COLO668 (cell line): Measurements from ENCODE around the gene TGFBR3.

Experiments
- DNase-seq: peaks from one replicate; lab custom pipeline; 2025; ENCODE audit not compliant: unreplicated experiment; lab: John Stamatoyannopoulos, UW

Gene TGFBR3

DNA sequence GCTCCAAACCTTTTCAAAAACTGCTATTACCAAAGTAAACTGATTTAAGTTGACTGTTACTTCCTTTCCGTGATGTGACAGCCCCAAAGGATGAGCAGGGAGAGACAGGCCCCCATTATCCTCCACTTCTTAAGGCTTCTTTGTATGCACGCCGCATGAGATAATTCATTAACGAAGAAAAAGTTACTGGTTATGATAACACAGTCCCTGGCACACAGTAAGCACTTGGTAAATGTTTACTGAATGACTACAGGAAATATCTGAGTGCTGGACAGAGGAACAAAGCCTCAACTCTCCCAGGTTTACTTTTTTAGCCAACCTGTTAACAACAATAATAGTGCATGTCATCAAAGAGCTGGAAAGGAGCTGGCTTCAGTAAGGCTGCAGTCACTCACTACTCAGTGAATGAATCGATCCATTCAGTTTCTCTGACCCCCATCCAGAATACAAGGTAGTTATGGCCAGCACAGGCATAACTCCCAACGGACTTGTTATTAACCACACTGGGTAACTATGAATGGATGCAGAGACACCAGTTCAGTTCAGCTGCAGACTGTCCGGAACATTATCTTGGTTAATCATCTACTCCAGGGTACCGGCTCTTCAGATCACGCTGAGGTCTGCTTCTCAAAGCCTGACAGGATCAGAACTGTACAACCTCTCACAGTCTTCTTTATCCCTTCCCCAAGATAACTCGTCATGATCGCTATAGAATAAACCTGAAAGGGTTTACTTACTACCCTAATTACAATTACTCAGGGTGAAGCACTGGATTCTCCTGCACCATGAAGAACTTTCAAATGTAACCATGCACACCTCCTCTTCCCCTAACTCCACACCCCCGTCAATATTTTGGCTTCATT is 58.3 kb downstream of the TGFBR3 start:
- DNase-seq, result peak; percentile 38

DNA sequence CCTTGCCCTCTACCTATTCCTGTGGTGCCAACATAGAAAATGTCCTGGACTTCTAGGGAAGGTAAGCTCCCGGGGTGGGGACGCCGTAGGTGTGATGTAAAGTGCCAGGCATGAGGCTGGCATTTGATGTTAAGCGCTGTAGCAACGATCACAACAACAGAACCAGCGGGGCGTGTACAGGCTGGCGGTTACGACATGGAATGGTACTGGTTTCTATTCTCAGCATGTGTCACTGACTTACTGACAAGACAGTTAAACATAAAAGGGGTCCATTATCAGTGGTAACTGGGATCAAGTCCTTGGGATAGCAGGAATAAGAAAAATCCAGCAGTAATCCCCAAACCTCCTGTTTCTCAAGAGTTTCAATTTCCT is 58.9 kb downstream of the TGFBR3 start:
- DNase-seq, result peak; percentile 51

DNA sequence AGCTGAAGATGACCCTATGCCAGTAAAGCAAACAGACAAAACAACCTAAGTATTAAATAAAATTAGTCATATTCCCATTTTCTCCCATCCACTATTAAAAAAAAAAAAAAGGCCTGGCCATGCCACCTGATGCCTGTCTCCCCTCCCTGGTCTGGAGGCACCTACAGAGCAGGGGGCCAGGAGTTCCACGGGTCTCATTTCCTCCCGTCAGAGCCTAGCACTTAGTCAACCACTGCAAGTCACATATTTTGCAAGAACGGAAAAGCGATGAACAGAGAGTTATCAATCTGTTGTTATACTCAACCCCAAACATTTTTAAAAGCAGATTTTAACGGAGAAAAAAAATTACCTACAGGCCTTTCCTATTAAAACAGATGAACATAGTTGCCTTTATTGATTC is 59.3 kb downstream of the TGFBR3 start:
- no peak for DNase-seq

DNA sequence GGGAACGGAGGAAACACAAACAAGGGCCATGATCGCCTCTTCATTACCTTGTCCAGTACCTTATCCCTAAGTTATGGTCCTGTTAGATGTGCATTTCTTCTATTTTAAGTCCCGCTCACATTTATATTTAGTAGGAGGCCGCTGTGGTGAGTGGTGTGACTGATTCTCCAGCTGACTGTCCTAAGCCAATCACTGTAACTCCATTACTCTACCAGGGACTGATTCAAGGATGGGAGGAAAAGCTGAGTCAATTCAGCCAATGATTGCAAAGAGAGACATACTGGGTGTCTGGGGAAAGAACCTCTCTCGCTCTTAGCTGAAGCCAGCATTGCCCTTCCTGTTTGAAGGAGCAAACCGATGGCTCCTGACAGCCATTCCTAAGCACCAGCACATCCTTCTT is 59.7 kb downstream of the TGFBR3 start:
- no peak for DNase-seq

DNA sequence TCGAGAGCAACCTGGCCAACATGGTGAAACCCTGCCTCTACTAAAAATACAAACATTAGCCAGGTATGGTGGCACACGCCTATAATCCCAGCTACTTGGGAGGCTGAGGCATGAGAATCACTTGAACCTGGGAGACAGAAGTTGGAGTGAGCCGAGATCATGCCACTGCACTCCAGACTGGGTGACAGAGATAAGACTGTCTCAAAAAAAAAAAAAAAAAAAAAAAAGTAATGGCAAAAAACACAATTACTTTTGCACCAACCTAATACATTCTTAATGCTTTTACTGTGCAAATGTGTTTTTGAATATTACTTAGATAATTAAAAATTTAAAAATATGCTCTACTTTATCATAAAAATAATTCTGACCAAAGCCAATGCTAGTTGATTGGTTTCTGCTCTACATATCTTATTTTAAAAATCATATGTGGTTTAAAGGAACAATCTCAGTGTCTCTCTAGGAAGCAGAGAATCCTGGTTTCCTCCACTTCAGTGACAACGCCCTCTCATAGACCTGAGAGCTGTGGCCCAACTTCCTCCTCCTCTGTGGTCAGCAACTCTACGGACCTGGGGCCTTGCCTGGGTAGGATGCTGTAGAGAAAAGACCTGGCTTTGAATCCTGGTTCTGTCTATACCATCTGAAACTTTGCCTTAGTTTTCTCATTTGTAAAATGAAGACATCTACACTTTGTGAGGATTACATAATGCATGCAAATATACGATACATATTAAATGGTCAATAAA is 64.7 kb downstream of the TGFBR3 start:
- no peak for DNase-seq

DNA sequence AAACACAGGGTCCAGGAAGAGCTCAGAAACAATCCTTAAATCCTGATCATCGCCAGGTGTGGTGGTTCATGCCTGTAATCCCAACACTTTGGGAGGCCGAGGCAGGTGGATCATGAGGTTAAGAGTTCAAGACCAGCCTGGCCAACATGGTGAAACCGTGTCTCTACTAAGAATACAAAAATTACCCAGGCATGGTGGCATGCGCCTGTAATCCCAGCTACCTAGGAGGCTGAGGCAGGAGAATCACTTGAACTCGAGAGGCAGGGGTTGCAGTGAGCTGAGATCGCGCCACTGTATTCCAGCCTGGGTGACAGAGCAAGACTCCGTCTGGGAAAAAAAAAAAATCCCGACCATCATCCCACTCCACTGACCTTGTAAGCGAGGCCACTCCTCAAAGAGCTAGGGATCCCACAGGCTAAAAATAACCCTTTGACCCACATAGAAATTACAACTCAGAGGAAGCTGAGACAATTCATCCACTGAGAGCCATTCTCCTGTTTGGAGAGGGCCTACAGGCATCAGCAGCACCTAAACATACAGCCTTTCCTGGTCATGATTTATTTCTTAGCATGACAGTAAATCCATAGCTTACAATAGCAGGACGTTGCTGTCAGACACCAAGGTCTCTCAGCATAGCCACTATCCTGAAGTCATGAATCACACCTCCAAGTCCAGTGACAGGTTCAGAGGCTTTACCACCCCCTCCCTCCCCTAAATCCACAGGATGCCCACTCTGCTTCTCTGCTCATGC is 66.7 kb downstream of the TGFBR3 start:
- DNase-seq, result no peak

DNA sequence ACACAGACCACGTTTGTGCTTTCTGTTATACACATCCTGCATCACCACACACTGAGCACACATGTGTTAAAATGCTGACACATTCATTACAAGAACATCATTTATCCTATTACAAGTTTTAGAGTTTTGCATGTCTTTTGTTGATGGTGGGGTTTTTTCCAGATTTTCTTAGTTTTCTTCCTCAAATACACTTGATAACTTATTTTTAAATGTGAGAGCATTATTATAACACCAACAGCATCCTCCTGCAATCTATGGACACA is 67.3 kb downstream of the TGFBR3 start:
- no peak for DNase-seq

DNA sequence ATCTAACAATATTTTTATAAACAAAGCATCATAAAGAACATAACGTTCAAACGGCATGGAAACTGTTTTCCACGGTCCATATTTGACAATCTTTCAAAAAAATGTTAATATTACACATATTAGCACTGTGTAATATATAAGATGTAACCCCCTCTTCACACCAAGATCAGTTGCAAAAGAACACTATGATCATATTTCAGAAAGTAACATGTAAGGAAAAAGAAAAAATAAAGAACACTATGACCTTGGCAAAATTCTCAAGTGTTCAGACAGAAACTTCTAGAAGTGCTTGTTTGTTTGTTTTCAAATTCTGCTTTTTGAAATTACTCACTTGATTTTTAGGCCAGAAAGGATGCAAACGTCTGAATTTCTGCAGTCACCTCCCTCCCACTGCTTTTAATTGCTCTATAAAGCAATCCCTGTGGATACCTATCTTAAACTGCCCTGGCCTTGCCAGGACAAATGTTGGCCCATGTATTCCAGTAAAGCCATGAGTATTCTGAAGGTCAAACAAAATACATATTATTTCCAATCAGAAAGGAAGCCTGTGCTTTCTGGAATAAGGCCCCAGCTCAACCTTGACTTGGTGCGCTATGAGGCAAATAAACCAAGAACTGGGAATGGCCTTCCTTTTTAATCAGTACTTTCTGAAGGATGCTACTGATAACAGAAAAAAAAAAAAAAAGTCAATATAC is 68.6 kb downstream of the TGFBR3 start:
- no peak for DNase-seq

DNA sequence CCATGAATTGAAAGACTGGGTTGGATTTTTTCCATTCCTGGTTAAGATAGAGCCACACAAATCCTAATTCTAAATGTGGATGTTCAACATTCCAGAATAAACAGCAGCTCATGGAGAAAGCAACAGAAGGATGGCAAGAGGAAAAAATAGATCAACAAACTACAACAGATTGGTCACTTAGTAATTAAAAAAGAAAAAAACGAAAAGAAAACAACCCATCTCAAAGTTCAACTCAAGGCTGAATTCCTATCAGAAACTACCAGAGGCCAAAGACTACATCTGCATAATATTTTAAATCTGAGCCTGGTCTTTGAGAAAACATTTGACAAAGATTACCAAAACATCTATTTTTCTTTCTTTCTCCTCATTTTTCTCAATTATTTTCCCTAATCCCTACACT is 69.9 kb downstream of the TGFBR3 start:
- DNase-seq, result no peak

DNA sequence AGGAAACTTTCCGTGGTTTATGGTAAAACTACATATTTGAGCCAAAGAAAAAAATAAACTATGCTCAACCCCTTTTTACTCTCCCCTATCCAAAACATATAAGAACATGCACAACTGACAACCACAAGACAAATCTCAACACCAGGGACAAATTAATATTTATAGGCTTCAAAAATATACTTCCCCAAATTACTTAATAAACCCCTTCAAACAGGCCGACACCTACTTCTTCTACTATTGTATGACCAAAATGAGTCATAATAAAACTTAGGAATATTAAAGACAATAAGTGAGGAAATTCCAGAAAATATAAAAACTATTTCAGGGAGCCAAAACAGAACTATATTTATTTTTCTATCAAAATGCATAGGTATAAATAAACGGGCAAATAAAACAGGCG is 71.5 kb downstream of the TGFBR3 start:
- DNase-seq, result no peak

DNA sequence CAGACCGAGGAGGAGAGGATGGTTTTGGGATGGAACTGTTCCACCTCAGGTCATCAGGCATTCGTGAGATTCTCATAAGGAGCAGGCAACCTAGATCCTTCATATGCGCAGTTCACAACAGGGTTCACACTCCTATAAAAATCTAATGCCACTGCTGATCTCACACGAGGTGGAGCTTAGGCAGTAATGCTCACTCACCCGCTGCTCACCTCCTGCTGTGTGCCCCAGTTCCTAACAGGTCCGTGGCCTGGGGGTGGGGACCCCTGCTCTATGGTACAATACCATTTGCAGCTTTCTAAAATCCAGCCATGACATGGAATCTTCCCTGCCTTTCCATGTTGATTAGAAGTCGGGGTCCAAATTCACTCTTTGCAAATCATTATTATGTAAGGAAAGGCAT is 72.1 kb downstream of the TGFBR3 start:
- DNase-seq, result no peak

DNA sequence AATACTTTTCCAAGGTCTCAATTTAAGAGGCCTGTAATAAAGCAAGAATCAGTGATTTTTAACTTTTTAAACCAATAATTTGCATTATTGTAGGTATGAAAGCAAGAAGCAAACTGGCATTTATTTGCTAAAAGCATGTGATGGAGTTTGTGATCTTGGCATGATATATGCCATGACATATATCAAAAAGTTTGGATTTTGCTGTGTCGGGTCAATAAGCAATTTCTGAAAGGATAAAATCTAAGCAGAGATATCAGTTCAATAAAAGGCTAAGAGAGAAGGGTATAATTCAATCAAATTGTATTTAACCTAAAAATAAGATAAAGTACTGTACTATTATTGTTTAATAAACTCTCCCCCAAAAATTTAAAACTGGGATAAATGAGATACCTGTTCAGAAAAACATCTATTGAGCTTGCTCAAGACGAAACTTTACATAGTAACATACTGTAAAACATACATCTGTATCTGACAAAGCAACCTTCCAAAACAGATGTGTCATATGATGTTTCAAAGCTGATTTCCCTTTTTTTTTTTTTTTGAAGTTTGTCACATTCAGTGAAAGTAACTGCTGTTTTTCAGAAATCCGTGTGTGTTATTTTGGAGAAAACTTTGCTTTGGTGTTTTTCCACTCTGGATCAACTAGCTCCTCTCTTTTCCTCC is 74.5 kb downstream of the TGFBR3 start:
- no peak for DNase-seq

DNA sequence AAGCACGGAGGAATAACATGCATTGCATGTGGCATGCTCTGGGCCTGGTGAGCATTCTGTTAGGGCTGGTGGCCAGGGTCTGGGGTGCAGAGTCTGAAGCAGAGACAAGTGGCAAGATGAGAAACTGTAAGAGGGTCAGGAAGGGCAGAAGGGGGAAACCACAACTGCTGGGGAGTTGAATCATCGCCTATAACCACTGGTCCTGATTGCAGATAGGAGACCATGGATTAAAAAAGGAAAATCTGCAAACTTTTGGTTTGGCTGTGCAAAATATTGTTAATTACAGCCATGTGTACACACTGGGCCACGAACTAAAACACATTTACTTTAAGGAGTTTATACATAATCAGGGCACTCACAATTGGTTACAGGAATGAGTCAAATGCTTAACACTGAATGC is 76.6 kb downstream of the TGFBR3 start:
- no peak for DNase-seq

DNA sequence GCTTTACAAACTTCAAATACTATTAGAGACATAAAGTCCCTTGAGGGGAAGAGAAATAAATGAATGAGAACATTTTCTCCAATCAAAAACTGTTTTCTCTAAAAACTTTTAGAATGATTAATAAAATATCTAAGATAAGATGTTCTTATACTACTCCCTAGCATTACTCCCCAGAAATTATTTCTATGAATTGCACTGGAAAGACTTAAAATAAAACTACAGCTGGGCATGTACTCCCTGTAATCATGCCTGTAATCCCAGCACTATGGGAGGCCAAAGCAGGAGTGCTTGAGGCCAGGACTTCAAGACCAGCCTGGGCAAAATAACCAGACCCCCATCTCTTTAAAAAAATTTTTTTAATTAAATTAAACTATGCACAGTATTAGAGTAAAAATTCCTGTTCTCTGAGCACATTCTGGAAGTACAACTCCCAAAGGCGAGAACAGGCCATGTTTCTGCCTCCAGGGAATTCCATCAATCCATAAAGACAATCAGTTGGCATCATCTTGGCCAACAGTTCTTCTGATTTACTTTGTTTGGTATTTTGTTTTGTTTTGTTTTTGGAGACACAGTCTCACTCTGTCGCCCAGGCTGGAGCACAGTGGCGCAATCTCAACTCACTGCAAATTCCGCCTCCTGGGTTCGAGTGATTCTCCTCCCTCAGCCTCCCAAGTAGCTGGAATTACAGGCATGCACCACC is 77.9 kb downstream of the TGFBR3 start:
- no peak for DNase-seq

DNA sequence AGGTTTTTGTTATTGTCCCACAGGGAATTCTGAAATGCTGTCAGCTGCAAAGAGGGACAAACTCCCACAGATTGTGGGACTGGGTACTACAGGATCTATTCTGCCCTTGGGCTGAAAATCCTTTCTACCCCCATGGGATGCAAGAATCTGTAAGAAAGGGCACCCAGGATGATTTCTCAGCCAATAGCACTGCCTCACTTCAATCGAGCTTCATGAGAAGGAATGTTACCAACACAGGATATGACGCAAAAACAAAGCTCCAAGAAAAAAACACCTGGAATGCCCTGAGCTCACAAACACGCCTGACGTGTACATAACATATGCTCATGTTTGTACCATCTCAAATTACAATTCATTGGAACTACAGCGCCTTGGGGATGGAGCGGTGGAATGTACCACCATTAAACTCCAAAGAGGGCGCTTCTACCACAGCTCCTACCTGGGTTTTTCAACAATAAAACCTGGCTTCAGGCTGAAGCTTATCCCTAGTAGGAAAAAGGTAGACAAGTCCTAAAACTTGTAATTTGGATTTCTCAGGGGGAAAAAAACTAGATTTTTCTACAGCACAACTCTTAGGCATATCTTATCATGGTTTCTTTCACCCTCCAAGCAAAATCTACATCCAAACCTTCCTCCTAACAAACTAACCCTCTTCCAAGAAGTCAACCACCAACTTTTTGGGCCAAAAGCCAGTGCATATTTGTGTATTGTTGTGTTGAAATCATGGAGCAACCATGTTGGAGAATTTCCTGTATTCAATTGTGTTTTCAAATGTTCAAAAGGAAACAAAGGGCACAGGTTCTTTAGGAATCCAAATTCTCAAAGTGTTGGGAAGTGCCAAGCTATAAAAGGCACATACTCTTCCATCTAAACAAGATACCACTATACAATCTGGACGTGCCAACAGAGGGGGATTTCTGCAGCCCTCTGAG is 78.9 kb downstream of the TGFBR3 start:
- no peak for DNase-seq

DNA sequence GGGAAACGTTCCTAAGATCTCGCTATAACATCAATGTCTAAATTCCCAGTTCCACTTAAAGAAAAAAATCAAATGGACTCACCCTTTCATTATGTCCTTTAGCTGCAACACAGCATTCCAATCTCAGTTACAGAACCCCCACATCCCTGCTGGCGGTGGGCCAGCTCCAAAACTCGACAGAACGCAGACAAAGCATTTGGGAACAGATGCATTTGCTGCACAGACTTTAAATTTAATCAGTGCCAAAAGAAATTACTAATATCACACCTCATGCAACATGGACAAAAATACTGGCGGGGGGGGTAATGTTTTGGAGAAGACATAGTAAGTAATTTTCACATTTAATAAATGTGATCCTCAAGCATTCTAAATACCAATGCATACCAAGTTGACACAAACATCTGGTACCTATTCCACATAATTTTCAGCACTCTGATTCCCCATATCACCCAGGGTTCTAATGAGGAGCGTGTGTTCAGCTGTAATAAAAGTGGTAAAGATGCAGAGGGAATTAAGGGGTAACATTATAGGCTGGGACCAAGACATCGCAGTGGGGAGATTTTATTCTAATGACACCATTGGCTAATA is 79.7 kb downstream of the TGFBR3 start:
- no peak for DNase-seq

DNA sequence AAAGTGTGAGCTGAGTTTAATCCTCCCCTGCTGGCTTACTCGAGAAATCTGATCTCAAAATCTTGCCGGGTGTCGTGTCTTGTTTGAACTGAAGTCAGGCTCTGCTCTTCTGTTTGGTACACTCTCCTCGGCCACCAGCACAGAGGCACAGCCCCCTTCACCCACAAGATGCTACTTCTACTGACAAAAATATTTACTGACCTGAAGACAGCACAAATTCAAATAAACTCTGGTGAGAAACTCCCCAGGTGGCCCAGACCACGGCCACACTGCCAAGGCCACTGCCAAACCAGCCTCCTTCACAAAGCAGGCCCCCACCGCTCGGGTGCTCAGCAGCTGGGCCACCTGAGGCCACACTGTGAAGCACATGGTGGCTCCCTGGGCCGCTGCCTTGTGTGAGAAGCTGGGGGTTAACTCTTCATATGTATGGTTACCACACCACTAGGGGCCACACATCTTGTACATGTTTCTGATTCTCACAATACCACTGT is 80.6 kb downstream of the TGFBR3 start:
- no peak for DNase-seq

DNA sequence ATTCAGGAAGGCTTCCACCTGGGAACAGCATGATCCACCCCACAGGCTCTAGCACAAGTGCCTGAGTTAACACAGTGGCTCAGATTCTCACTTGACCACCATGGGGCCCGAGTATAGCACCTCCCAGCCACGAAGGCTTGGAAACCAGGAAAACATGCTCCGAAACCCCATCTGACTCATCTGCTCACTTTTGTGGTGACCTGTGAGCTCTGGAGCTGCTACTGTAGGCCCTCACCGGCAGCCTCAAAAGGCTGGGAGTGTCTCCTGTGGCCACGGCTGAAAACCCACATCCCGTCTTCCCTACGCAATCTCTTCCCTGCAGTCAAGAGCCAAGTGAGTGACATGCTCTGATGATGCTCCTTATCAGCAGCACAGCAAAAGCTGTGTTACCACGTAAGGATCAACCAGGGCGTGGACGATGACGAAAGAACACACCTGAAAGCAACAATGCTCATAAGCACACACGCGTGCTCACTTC is 81.4 kb downstream of the TGFBR3 start:
- DNase-seq, result no peak
